ENCODE results near the gene CFAP92. TPM values are rescaled to one million over a fixed set of nuclear protein-coding genes. Genes with fewer than 3 reads are reported as not detected.

CFAP92 gene
- total RNA-seq, 1 donor from 2014 or later = not detected

DNA sequence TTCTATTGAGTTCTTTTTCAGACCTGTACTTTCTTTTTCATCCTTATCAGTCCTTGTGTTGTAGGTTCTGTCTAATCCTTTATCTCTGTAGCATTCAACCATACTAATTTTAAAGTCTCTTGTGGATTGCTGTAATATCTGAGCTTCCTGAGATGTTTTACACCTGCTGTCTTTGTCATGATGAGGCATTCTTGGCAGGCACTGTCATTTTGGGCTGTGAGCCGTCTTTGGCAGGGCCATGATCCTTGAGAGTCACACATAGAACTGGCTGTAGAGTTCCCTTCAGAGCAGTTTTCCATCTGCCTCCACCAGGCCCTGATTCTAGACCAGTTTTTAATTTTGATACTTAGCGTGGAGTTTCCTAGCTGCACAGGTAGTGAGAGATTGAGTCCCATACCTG lies 13.9 kb upstream of the CFAP92 start:
- no peak overlapping the region for H3K4me3 ChIP-seq (ENCODE audit: low read depth, low read length)
- DNase-seq (ENCODE audit: low read depth) = no peak
- TF ChIP-seq CTCF (conservative IDR thresholded peaks at IDR 0.05; ENCODE audit: low read depth, low read length) = no peak

DNA sequence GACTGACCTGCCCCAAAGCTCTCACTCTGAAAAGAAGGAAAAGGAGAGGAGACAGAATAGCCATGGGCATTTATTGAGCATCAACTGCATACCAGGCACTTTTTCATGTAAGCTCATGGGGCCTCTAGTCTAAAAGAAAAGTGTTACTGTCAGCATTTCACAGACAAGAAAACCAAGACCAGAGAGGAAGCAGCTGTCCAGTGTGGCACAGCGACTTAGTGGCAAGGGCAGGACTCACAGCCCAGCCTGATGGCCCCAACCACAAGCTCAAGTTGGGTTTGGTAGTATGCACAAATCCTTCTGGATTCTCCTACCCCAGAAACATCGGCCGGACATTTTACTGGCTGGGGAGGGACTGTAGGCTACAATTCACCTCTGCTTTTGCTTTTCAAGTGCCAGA lies 13.0 kb upstream of the CFAP92 start:
- no peak for DNase-seq (ENCODE audit: low read depth)
- TF ChIP-seq CTCF (conservative IDR thresholded peaks at IDR 0.05; ENCODE audit: low read depth, low read length) = no peak
- H3K4me3 ChIP-seq (ENCODE audit: low read depth, low read length) = no peak overlapping the region

GRCh38 chr3:129005526-129006303 lies 11.8 kb upstream of the CFAP92 start:
- no peak for TF ChIP-seq CTCF (conservative IDR thresholded peaks at IDR 0.05; ENCODE audit: low read depth, low read length)
- no peak for DNase-seq (ENCODE audit: low read depth)
- no peak overlapping the region for H3K4me3 ChIP-seq (ENCODE audit: low read depth, low read length)

DNA sequence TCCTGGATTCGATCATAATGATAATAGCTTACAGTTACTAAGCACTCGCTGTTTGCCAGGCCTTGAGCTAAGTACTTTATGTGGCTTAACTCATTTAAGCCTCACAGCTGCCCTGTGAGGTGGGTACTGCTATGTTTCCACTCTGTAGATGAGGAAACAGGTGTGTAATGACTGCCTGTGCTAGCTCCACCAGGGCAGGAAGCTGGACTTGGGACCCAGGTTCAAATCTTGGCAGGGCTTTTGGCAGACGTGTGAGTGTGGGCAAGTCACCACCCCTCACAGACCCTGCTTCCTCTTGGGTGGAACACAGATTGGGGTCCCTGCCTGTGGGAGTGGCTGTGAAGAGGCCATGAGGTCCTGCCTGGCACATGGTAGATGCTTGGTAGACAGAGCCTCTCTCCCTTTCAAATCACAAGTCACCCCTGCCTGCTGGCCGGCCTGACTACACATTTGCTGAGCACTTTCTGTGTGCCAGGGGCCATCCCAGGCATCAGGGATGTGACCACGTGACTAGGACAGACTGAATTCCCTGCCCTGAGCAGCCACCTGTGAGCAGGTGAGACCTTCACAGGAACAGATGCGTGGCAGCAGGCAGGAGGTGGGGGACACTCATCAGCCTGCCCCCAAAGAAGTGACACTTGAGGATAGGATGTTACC lies 10.9 kb upstream of the CFAP92 start:
- H3K4me3 ChIP-seq (ENCODE audit: low read depth, low read length) = no peak overlapping the region
- TF ChIP-seq CTCF (conservative IDR thresholded peaks at IDR 0.05; ENCODE audit: low read depth, low read length) = no peak
- no peak for DNase-seq (ENCODE audit: low read depth)

- H3K4me3 ChIP-seq (ENCODE audit: low read depth, low read length) = no peak overlapping the region
- TF ChIP-seq CTCF (conservative IDR thresholded peaks at IDR 0.05; ENCODE audit: low read depth, low read length) = no peak
- no peak for DNase-seq (ENCODE audit: low read depth)
These were observed 9.8 kb upstream of the CFAP92 start for GRCh38 chr3:129003578-129004112.

- no peak for DNase-seq (ENCODE audit: low read depth)
- no peak for TF ChIP-seq CTCF (conservative IDR thresholded peaks at IDR 0.05; ENCODE audit: low read depth, low read length)
- no peak overlapping the region for H3K4me3 ChIP-seq (ENCODE audit: low read depth, low read length)
These were observed 9.0 kb upstream of the CFAP92 start for GRCh38 chr3:129002573-129003569.

All from epithelial cell of proximal tubule (primary cell).